Activated CD4-positive, alpha-beta T cell treated with anti-CD3 and anti-CD28 coated beads, Interleukin-2, amount 50 U/mL, for 24 hours (primary cell): Measurements from ENCODE around the gene GYS2.
"Not testable (repeated sequence)": the region's sequence is repeated elsewhere in the genome, so short reads cannot be mapped to it uniquely, and the experiment has no call there.

ENCODE experiments used
- DNase-seq, 2 donors: peaks; one replicate each; pipeline ENCODE4 v3.0.0-alpha.2; 2020; ENCODE audit warnings: low read depth in 1 of 2, low spot score in 1 of 2

Gene GYS2

GRCh38 chr12:21604245-21605101 is at the start of gene GYS2:
GYS2 (minus strand) TSS chr12:21604847; CDS start chr12:21604592, 255 bp downstream.
- DNase-seq: no peak

DNA sequence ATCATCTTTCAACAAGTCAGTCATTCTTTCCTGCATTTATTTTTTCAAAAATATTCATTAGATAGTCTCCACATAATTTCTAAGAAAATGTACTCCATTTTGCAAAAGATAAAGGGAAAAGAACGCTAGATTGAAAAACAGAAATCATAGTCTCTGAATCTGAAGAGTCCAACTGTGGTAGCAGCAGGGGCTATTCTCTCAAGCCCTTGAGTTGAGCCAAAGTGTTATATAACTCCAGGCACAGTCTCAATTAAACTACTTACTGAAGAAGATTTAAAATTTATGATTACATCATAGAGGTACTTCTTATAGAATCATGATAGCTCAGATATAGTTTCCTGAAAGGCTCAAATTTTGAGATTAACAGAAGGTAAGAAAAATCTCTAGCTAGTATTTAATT is 47.2 kb upstream of the GYS2 start:
- DNase-seq: no peak

GRCh38 chr12:21650997-21651396 is 46.4 kb upstream of the GYS2 start:
- no peak for DNase-seq

DNA sequence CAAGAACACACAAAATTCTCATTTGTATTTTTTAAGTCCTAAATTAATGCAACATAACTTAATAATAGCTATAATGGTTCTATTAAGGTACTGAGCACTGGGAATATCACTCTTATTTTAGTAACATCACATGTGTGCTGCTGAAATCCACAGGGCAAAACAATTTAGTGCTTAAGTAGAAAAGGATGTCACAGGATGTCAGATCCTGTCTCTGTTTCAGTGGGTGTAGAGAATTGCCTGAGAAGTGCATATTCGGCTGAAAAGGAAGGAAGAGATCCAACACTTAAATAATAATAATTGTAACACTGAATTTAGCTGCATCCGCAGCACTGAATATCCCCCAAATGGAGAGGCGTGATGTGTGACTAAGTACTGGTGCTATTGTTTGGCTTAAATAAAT is 44.4 kb upstream of the GYS2 start:
- DNase-seq: no peak

- DNase-seq: no peak
These were observed 43.7 kb upstream of the GYS2 start for GRCh38 chr12:21648378-21648777.

- DNase-seq: no peak
These were observed 42.5 kb upstream of the GYS2 start for GRCh38 chr12:21647179-21647578.

- not testable (repeated sequence) for DNase-seq
These were observed 40.4 kb upstream of the GYS2 start for GRCh38 chr12:21645041-21645500.

DNA sequence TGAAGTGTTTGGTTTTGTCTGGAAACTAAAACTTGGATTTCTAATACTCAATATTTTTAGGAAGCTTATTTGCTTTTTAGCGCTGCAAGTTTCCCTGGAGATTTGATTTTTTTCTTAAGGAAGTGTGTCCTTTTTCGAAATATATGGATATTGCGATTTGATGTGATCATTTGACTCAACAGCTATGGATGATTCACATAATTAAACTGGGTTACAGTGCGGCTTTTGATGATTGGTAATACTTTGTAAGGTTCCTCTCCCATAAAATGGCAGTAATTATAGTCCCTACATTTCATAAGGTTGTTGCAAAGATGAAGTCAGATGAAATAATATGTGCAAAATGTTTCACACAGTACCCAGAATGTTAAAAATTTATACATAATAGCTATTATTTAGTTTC is 39.9 kb upstream of the GYS2 start:
- DNase-seq: no peak

GRCh38 chr12:21643758-21644157 is 39.1 kb upstream of the GYS2 start:
- no peak for DNase-seq

- no peak for DNase-seq
These were observed 38.2 kb upstream of the GYS2 start for GRCh38 chr12:21642707-21643389.

GRCh38 chr12:21638054-21638891 is 33.6 kb upstream of the GYS2 start:
- no peak for DNase-seq

DNA sequence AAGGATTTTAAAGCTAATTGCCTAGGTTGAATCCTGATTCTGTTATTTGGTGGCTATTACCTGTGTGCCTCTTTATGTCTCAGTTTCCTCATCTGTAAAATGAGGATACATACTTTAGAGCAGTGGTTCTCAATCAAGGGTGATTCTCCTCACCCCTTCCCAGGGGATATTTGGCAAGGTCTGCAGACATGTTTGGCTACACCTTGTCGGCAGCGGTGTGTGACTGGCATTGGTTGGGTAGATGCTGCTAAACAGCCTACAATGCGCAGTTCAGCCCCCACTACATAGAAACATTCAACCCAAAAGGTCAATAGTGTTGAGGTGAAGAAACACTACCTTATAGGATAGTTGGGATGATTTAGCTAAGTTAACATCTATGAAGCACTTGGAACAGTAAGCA is 29.6 kb upstream of the GYS2 start:
- DNase-seq: no peak

DNA sequence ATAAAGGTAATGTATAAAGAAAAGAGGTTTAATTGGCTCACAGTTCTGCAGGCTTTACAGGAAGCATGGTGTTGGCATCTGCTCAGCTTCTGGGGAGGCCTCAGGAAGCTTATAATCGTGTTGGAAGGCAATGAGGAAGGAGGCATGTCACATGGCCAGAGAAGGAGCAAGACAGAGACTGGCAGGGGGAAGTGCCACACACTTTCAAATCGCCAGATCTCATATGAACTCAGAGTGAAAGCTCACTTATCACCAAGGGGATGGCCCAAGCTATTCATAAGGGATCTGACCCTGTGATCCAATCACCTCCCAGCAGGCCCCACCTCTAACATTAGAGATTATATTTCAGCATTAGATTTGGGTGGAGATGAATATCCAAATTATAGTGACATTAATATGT is 26.7 kb upstream of the GYS2 start:
- DNase-seq: no peak

- no peak for DNase-seq
These were observed 23.3 kb upstream of the GYS2 start for GRCh38 chr12:21627924-21628323.

- no peak for DNase-seq
These were observed 13.9 kb upstream of the GYS2 start for GRCh38 chr12:21618566-21618965.

DNA sequence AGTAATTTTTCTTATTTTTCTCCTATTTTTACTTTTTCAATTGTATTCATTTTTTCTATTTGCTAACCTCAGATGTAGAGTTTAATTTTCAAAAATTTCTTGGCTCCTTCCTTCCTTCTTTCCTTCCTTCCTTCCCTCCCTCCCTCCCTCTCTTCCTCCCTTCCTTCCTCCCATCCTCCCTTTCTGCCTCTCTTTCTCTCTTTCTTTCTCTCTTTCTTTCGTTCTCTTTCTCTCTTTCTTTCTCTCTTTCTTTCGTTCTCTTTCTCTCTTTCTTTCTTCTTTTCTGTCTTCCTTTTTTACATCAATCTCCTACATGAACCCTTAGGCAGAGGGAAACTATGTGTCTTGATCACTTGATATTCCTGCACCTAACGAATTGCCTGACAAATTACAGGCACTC is 12.4 kb upstream of the GYS2 start:
- DNase-seq: no peak

DNA sequence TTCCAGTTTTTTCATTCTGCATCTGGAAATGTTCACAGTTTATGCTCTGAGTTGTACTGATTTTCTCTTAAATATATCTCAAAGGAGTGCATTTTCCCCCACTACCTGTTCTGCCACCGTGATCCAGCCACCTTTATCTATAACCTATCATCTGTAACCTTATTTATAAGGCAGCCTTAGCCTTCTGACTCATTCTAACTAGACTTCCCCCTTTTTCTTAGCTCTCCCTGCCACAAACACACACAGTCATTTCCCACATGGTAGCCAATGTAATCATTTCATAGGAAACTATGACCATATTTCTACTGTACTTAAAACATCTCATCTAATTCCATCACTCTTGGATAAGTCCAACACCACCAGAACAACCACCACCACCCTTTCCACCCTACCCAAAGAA is 10.8 kb upstream of the GYS2 start:
- peak in 1 of 2 donors; percentile 22 for DNase-seq

DNA sequence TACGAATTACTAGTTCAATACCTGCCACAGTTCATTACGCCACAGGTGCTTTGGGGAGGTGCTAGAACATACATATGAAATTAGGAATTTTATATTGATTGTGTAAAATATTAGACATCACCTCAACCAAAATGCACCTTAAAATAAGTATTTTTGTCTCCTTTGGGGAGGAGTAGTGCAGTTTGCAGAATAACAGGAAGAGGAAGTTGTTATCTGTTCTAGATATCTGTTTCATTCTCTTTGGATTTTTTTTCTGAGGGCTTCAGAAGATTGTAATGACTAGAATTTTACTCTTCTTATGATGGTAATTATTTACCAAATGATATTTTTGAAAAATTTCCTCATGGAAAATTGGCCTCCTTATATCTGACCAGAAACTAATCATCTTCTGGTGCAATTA is 9.9 kb upstream of the GYS2 start:
- DNase-seq: no peak

DNA sequence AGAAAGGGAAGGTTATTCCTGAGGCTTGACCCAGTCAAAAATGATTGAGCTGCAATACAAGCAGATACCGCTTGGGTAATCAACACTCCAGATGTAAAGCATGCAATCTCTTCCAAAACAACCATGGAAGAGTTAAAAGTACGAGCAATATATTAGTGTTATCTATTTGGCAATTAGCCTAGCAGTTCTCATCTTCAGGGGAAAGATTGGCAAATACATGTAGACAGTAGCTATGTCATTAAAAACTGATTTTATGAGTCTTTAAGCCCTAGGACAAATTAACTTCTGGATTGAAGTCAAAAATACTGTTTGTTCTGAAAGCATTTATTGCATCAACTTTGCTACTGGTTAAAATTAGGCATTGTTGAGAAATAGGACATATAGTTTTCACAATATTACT is 9.3 kb upstream of the GYS2 start:
- DNase-seq: no peak

- DNase-seq: no peak
These were observed 3.5 kb upstream of the GYS2 start for GRCh38 chr12:21608196-21608595.

GRCh38 chr12:21607701-21608100 is 3.1 kb upstream of the GYS2 start:
- no peak for DNase-seq

DNA sequence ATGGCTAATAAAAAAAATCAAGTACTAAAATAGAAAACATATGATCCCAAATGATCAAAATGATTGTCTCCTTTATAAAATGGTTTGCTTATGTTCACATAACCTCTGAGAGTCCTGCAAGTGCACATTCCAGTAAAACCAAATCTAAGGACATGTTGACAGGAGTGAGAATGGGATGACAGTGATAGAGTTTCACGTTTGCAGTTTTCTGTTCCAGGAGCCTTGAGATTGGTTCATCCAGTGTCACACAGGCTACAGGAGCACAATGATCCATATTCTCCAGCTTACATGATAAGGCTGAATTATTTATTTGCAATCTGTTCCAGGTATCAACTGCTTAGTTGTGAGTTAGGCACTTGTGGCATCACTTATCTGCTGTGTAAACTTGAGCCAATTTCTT is 1.5 kb upstream of the GYS2 start:
- no peak for DNase-seq
